Common myeloid progenitor, CD34-positive (primary cell): ENCODE results near the gene NCAPH2.

Experiments used
- CTCF ChIA-PET: fragments of 350-600 bp; sonication (Branson Sonifier 250); formaldehyde crosslinking; loops from one replicate; lab custom pipeline; 2021; ENCODE audit warnings: antibody characterized with exemption; lab: Charles Lee
- POLR2A ChIA-PET: fragments of 350-600 bp; sonication (Branson Sonifier 250); formaldehyde crosslinking; loops from one replicate; lab custom pipeline; 2021; ENCODE audit warnings: antibody characterized with exemption; lab: Charles Lee
- DNase-seq, 3 donors: peaks; one replicate each; pipeline versions ENCODE4 v3.0.0 to v3.0.0-alpha.2; 2013
- H3K27ac ChIP-seq, 2 experiments: 1 replicate in 1 of 2; 2 replicates in 1 of 2; pipeline ENCODE4 v1.7.0; 2013; ENCODE audit warnings: inconsistent platforms in 2 of 2, low read length in 2 of 2, mild to moderate bottlenecking in 2 of 2, low read depth in 1 of 2, moderate library complexity in 1 of 2; ENCODE audit not compliant: severe bottlenecking in 2 of 2, insufficient read depth in 1 of 2, poor library complexity in 1 of 2
- H3K27me3 ChIP-seq, 5 experiments: replicated peaks in 2 of 5; 1 replicate in 3 of 5; 2 replicates in 2 of 5; pipeline versions ENCODE4 v1.6.1 to v1.7.0; 2013; ENCODE audit warnings: low read length in 4 of 5, mild to moderate bottlenecking in 2 of 5, moderate library complexity in 2 of 5, inconsistent platforms in 1 of 5; ENCODE audit not compliant: insufficient read depth in 5 of 5, control insufficient read depth in 4 of 5
- H3K36me3 ChIP-seq, 4 experiments: 1 replicate in 2 of 4; 2 replicates in 2 of 4; pipeline versions ENCODE4 v1.6.1 to v1.7.0; 2013; ENCODE audit warnings: low read length in 3 of 4, control low read depth in 1 of 4, mild to moderate bottlenecking in 1 of 4; ENCODE audit not compliant: control insufficient read depth in 4 of 4, insufficient read depth in 4 of 4
- H3K4me1 ChIP-seq, 4 experiments: 1 replicate in 3 of 4; 2 replicates in 1 of 4; pipeline versions ENCODE4 v1.6.1 to v1.7.1; 2013; ENCODE audit warnings: low read length in 3 of 4, mild to moderate bottlenecking in 3 of 4, control low read depth in 1 of 4, inconsistent platforms in 1 of 4, moderate library complexity in 1 of 4; ENCODE audit not compliant: control insufficient read depth in 4 of 4, insufficient read depth in 4 of 4; ENCODE audit errors: control extremely low read depth in 1 of 4
- H3K4me3 ChIP-seq, 7 experiments: 1 replicate in 4 of 7; 2 replicates in 3 of 7; pipeline versions ENCODE4 v1.5.1 to v1.7.0; 2013; ENCODE audit warnings: mild to moderate bottlenecking in 7 of 7, low read length in 6 of 7, moderate library complexity in 6 of 7, inconsistent platforms in 2 of 7, low read depth in 2 of 7, control low read depth in 1 of 7; ENCODE audit not compliant: insufficient read depth in 4 of 7, control insufficient read depth in 1 of 7; ENCODE audit errors: extremely low read depth in 1 of 7
- H3K9me3 ChIP-seq, 5 experiments: 1 replicate in 4 of 5; 2 replicates in 1 of 5; pipeline versions ENCODE4 v1.6.1 to v1.7.1; 2013; ENCODE audit warnings: low read length in 4 of 5, mild to moderate bottlenecking in 2 of 5, inconsistent platforms in 1 of 5, low read depth in 1 of 5, moderate library complexity in 1 of 5; ENCODE audit not compliant: control insufficient read depth in 4 of 5, insufficient read depth in 2 of 5; ENCODE audit errors: control extremely low read depth in 1 of 5
- WGBS: methylation state at CpG from one replicate; pipeline ENCODE4 v1.1.5; 2013; ENCODE audit not compliant: insufficient coverage; 5-methylcytosine and 5-hydroxymethylcytosine counted together

Gene NCAPH2

DNA sequence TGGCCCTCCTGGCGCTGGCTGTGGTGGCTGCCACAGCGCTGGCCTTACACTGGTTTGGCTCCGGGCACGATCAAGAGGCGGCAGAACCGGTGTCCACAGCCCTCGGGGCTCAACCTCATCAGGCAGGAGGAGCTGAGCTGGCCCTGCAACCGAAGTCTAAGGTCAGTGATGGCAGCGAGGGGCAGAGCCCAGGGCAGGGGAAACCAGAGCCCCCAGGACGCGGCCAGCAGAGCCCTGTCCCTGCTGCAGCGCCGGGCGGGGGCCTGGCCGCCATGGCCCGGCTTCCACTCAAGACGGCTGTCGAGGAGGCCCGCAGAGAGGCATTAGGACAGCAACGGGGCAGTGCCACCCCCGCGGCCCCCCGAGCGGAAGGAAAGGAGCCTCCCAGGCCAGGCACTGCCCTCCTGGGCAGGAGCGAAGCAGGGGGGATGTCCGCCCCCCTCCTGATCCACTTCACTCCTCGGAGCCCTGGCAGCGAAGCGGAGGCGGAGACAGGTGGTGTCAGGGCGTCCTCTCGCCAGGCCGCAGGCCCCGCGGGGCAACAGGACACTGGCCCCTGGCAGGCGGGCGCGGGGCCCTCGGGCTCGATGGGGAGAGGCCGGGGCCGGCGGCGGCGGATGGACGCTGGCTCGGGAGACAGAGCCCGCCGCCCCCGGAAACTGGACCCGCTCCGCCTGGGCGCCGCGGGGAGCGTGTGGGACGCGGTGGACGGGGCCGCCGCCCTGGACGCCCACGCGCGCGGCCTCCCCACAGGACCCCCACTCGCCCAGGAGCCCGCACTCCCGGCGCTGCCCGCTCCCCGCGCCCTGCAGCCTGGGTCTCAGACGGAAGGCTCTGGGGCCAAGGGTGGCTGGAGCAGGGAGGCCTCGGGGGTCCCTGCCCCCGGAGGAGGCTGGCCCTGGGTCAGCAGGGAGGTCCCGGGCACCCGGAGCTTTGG, 38.6 kb downstream of the NCAPH2 start:
- H3K4me3 ChIP-seq: no peak overlapping the region
- no peak for DNase-seq
- peaks cover 0 to 56% (median 50%) of the 10 kb centered on the region in 4 experiments for H3K4me1 ChIP-seq
- ChIA-PET POLR2A (no interaction called here), CTCF (interaction anchor here (1.1 to 2.1 kb wide), 9 partner anchors 9 to 94 kb away, joined by 3 to 21 read pairs (median 6); partner anchors contain the start of genes SCO2 and SYCE3)
- peaks cover 0 to 30% (median 0%) of the 10 kb centered on the region in 5 experiments for H3K27me3 ChIP-seq
- no peaks in the 10 kb centered on the region for H3K36me3 ChIP-seq
- no peak overlapping the region for H3K27ac ChIP-seq
- WGBS: 78% methylated on average over 57 of the region's 78 CpGs
- H3K9me3 ChIP-seq: no peaks in the 10 kb centered on the region

DNA sequence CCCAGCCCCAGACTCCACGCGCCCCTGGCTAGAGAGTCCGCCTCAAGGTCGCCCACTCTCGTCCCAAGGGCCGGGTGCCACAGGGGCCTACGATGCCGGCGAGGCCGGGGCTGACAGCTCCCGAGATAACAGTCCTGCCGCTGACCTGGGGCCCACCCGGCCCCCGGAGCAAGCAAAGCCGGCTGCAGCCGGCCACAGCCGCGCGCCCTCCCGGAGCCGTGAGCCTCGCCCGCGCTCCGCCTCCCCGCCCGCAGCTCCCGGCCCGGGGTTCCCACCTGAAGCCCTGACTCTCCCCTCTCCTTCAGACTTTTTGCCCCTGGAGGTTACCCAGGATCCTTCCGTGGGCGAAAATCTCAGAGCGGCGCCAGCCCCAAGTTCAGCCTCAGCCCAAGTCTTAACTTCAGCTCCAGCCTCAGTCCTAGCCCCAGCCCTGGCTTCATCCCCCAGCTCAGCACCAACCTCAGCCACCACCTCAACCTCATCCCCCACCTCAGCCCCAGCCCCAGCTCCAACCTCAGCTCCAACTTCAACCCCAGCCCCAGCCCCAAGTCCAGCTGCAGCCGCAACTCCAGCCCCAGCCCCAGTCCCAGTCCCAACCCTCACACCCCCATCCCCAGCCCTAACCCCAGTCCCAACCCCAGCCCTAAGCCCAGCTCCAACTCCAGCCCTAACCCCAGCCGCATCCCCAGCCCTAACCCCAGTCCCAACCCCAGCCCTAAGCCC, 39.4 kb downstream of the NCAPH2 start:
- POLR2A ChIA-PET: interaction anchor here (0.6 to 1.5 kb wide), 2 partner anchors 22 to 40 kb away, joined by 3 to 7 read pairs; partner anchors contain the start of genes LMF2, NCAPH2 and SCO2
- Histone ChIP-seq H3K4me3 (no peak overlapping the region), H3K9me3 (no peaks in the 10 kb centered on the region), H3K27me3 (peaks cover 0 to 30% (median 0%) of the 10 kb centered on the region in 5 experiments), H3K36me3 (no peaks in the 10 kb centered on the region), H3K27ac (no peak overlapping the region), H3K4me1 (peaks cover 0 to 50% (median 49%) of the 10 kb centered on the region in 4 experiments)
- CTCF ChIA-PET: interaction anchor here (0.9 to 1.9 kb wide), 9 partner anchors 9 to 93 kb away, joined by 3 to 8 read pairs (median 5); partner anchors contain the start of genes SCO2 and SYCE3
- no peak for DNase-seq
- WGBS: 45% methylated on average over 31 of the region's 35 CpGs

- DNase-seq: peak in 2 of 3 donors; percentile 54 to 63
- Histone ChIP-seq H3K27ac (no peak overlapping the region), H3K4me3 (peak overlapping the region in 6 of 7 experiments; percentile 26 to 66 (median 50)), H3K36me3 (no peaks in the 10 kb centered on the region), H3K4me1 (peaks cover 0 to 50% (median 47%) of the 10 kb centered on the region in 4 experiments), H3K27me3 (peaks cover 0 to 30% (median 0%) of the 10 kb centered on the region in 5 experiments), H3K9me3 (no peaks in the 10 kb centered on the region)
- ChIA-PET CTCF (interaction anchor here (0.7 to 3.5 kb wide), 12 partner anchors 8 to 92 kb away, joined by 3 to 13 read pairs (median 4); partner anchors contain the start of genes LMF2, NCAPH2, SCO2 and SYCE3), POLR2A (interaction anchor here (0.6 to 1.5 kb wide), 4 partner anchors 10 to 40 kb away, joined by 3 to 7 read pairs (median 5); partner anchors contain the start of genes LMF2, NCAPH2 and SCO2)
- WGBS: 15% methylated on average over 44 of the region's 56 CpGs
Observed at GRCh38 chr22:50548040-50548920, 40.3 kb downstream of the NCAPH2 start.

GRCh38 chr22:50548921-50549790, 41.1 kb downstream of the NCAPH2 start:
- Histone ChIP-seq H3K4me1 (peaks cover 0 to 45% (median 42%) of the 10 kb centered on the region in 4 experiments), H3K9me3 (no peaks in the 10 kb centered on the region)

GRCh38 chr22:50550395-50550794, 42.4 kb downstream of the NCAPH2 start:
- POLR2A ChIA-PET: interaction anchor here (0.7 to 1.4 kb wide), 2 partner anchors 12 to 25 kb away, joined by 3 to 4 read pairs; partner anchors contain the start of genes SCO2 and SYCE3
- CTCF ChIA-PET: interaction anchor here (1.0 to 3.5 kb wide), 6 partner anchors 10 to 71 kb away, joined by 3 to 13 read pairs (median 6); partner anchors contain the start of genes SCO2 and SYCE3
- Histone ChIP-seq H3K27me3 (peaks cover 0 to 30% (median 0%) of the 10 kb centered on the region in 5 experiments), H3K27ac (no peak overlapping the region), H3K36me3 (no peaks in the 10 kb centered on the region), H3K9me3 (no peaks in the 10 kb centered on the region), H3K4me1 (peaks cover 0 to 33% (median 30%) of the 10 kb centered on the region in 4 experiments), H3K4me3 (no peak overlapping the region)
- DNase-seq: no peak
- WGBS: 89% methylated on average over 7 of the region's 8 CpGs

More at GRCh38 chr22:50548921-50549790, 41.1 kb downstream of the NCAPH2 start:
- Histone ChIP-seq H3K27ac (no peak overlapping the region), H3K4me3 (peak overlapping the region in 6 of 7 experiments; percentile 26 to 66 (median 50)), H3K36me3 (no peaks in the 10 kb centered on the region), H3K27me3 (peaks cover 0 to 30% (median 0%) of the 10 kb centered on the region in 5 experiments)
- CTCF ChIA-PET: interaction anchor here (0.7 to 3.5 kb wide), 7 partner anchors 9 to 41 kb away, joined by 3 to 13 read pairs (median 6); partner anchors contain the start of genes LMF2, NCAPH2, SCO2 and SYCE3
- DNase-seq: no peak
- POLR2A ChIA-PET: interaction anchor here (0.8 to 1.5 kb wide), 3 partner anchors 11 to 23 kb away, joined by 4 to 7 read pairs (median 6); partner anchors contain the start of gene SCO2
- WGBS: 50% methylated on average over 49 of the region's 68 CpGs
